AG04450 (cell line): Measurements from ENCODE around the gene PTPRG. TPM values are rescaled to one million over a fixed set of nuclear protein-coding genes. Genes with fewer than 3 reads are reported as not detected.

Experiments
- CTCF ChIA-PET: fragments of 300-600, 350-600 bp; formaldehyde crosslinking; extraction: SDS; loops from one replicate; lab custom pipeline; 2022; ENCODE audit warnings: antibody characterized with exemption, inconsistent platforms; lab: Charles Lee
- POLR2A ChIA-PET: fragments of 350-600 bp; formaldehyde crosslinking; extraction: SDS; loops from one replicate; lab custom pipeline; 2021; ENCODE audit warnings: antibody characterized with exemption, inconsistent platforms; lab: Yijun Ruan, JAX
- DNase-seq: peaks from one replicate; pipeline ENCODE4 v3.0.0-alpha.2; 2011; ENCODE audit warnings: low read depth, low spot score
- H3K27ac ChIP-seq: one replicate; pipeline ENCODE4 v1.5.1; 2012; ENCODE audit warnings: low read depth, low read length, control low read depth
- H3K27me3 ChIP-seq: one replicate; pipeline ENCODE4 v1.6.0; 2012; ENCODE audit warnings: low read length; ENCODE audit not compliant: control insufficient read depth, insufficient read depth
- H3K4me3 ChIP-seq: 2 replicates; pipeline ENCODE4 v1.5.1; 2011; ENCODE audit warnings: mild to moderate bottlenecking, low read depth, low read length, control low read depth
- H3K9me3 ChIP-seq: 2 replicates; pipeline ENCODE4 v1.5.1; 2012; ENCODE audit warnings: low read length; ENCODE audit not compliant: control insufficient read depth, insufficient read depth
- CTCF ChIP-seq: IDR thresholded peaks from 2 replicates; pipeline ENCODE4 v1.5.1; 2011; ENCODE audit warnings: low read depth, low read length, control low read depth, inconsistent platforms
- polyA plus RNA-seq: library from polyadenylated mRNA; depleted of rRNA; stranded (reverse); fragments of >200 nt; gene quantifications from 2 replicates; pipeline ENCODE4 v1.2.3, GENCODE V29; 2011

The PTPRG gene
- polyA plus RNA-seq, 1 experiment: 26.5 TPM

- DNase-seq: no peak
- no peak overlapping the region for H3K27ac ChIP-seq
- H3K4me3 ChIP-seq: no peak overlapping the region
- H3K27me3 ChIP-seq: no peaks in the 10 kb centered on the region
- no peak for TF ChIP-seq CTCF
- CTCF ChIA-PET: interaction anchor here (1.0 kb wide), 2 partner anchors 9 to 10 kb away, joined by 3 to 4 read pairs; no protein-coding TSS in a partner anchor
- no peaks in the 10 kb centered on the region for H3K9me3 ChIP-seq
- POLR2A ChIA-PET: no interaction called here
These were observed 557.8 kb downstream of the PTPRG start for GRCh38 chr3:62119139-62119538.

GRCh38 chr3:62122819-62123218 is 561.4 kb downstream of the PTPRG start:
- ChIA-PET POLR2A (no interaction called here), CTCF (interaction anchor here (1.0 to 1.8 kb wide), 2 partner anchors 20 to 65 kb away, joined by 3 to 5 read pairs; no protein-coding TSS in a partner anchor)
- TF ChIP-seq CTCF: no peak
- H3K4me3 ChIP-seq: no peak overlapping the region
- no peak overlapping the region for H3K27ac ChIP-seq
- H3K9me3 ChIP-seq: no peaks in the 10 kb centered on the region
- H3K27me3 ChIP-seq: no peaks in the 10 kb centered on the region
- no peak for DNase-seq

GRCh38 chr3:62125380-62125779 is 564.0 kb downstream of the PTPRG start:
- POLR2A ChIA-PET: interaction anchor here (0.7 kb wide), 1 partner anchor 564 kb away, joined by 3 read pairs; the partner anchor contains the start of gene PTPRG
- H3K27me3 ChIP-seq: no peaks in the 10 kb centered on the region
- no peak for DNase-seq
- H3K27ac ChIP-seq: no peak overlapping the region
- CTCF ChIA-PET: interaction anchor here (0.6 kb wide), 1 partner anchor 789 kb away, joined by 3 read pairs; no protein-coding TSS in a partner anchor
- no peak overlapping the region for H3K4me3 ChIP-seq
- TF ChIP-seq CTCF: no peak
- no peaks in the 10 kb centered on the region for H3K9me3 ChIP-seq

- POLR2A ChIA-PET: no interaction called here
- CTCF ChIA-PET: no interaction called here
- no peak for TF ChIP-seq CTCF
- H3K4me3 ChIP-seq: no peak overlapping the region
- no peaks in the 10 kb centered on the region for H3K9me3 ChIP-seq
- H3K27ac ChIP-seq: no peak overlapping the region
- DNase-seq: no peak
- H3K27me3 ChIP-seq: no peaks in the 10 kb centered on the region
These were observed 565.7 kb downstream of the PTPRG start for GRCh38 chr3:62127116-62127515.

GRCh38 chr3:62128051-62128450 is 566.7 kb downstream of the PTPRG start:
- CTCF ChIA-PET: interaction anchor here (1.0 to 1.7 kb wide), 4 partner anchors 9 to 527 kb away, joined by 3 to 4 read pairs (median 4); no protein-coding TSS in a partner anchor
- Histone ChIP-seq H3K9me3 (no peaks in the 10 kb centered on the region), H3K4me3 (no peak overlapping the region), H3K27me3 (no peaks in the 10 kb centered on the region), H3K27ac (no peak overlapping the region)
- POLR2A ChIA-PET: no interaction called here
- no peak for DNase-seq
- TF ChIP-seq CTCF: no peak
